GM15510 (cell line): ENCODE data around the gene SERPINA9.

Experiments
- POLR2A ChIP-seq: IDR thresholded peaks from 3 replicates; pipeline ENCODE4 v1.6.1; 2011; ENCODE audit warnings: borderline replicate concordance; ENCODE audit not compliant: insufficient read length; ENCODE audit errors: extremely low read depth

The SERPINA9 gene

DNA sequence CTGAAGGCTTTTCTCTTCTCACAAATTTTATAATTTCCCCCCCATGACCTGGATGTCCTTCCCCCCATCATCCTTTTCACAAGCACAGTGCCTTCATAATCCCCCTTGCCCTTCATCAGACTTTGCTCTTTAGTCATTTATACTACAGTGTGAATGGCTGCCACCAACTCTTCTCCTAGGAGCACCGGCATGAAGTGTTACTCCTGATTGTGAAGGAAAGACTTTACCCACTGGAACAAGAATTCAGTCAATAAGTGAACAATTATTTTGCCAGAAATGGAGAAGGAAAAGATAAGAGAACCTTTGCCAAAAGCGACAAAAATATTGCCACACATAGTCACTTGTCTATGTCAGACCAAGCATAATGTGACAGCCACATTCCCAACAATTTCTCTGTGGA is 5.0 kb downstream of the SERPINA9 start:
- no peak for TF ChIP-seq POLR2A

DNA sequence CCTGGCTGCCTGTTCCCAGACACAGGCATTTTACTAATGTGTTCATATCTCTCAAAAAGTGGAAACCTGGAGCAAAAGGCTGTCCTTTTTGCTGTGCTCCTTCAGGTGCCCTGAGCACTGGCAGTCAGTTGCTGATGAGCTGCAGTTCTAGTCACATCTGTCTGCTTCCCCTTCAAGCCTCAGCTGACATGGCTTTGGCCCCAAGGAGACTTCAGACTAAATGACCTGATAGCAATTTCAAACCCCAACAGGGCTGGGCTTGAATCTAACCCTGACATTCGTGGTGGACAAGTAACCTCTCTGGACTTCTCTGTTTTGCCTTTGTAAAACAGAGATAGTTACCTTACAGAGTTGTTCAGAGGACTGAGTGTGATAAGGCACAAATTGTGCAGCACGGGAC is 5.7 kb downstream of the SERPINA9 start:
- no peak for TF ChIP-seq POLR2A

DNA sequence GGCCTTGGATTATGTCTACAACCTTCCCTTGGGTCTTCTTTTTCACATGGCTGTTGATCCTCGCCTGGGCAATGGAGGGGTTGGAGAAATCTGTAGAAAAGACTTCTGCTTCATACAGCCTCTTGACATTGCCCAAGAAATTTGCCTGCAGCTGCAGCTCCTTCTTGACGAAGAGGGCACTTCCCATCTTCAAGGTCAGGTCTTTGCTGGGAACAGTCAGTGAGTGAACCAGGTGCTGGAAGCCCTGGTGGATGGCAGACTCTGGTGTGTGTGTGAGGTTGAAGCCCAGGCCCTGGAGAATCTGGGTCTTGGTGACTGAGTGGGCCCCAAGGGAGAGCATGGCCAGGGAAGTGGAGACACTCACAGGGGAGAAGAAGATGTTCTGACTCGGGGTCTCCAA is 6.7 kb downstream of the SERPINA9 start:
- no peak for TF ChIP-seq POLR2A

DNA sequence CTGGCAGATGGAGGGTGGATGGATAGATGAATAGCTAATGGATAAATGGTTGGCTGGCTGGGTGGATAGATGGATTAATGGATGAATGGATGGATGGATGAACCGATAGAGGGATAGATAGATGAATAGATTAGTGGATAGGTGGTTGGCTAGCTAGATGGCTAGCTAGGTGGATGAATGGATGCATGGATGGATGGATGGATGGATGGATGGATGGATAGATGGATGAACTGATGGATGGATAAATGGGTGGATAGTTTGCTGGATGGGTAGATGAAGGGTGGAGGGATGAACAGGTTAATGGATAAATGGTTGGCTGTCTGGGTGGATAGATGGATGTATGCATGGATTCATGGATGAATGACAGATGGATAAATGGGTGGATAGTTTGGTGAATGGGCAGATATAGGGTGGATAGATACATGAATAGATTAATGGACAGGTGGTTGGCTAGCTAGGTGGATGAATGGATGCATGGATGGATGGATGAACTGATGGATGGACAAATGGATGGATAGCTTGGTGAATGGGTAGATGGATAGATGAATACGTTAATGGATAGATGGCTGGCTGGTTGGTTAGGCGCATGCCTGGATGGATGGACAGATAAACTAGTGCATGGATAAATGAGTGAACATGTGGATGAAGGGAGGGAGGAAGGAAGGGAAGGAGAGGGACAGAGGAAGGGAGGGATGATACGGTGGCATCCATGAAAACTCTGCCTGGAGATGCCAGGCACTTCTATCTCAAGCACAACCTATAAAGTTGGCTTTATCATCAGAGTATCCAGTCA is 8.1 kb downstream of the SERPINA9 start:
- TF ChIP-seq POLR2A = no peak

DNA sequence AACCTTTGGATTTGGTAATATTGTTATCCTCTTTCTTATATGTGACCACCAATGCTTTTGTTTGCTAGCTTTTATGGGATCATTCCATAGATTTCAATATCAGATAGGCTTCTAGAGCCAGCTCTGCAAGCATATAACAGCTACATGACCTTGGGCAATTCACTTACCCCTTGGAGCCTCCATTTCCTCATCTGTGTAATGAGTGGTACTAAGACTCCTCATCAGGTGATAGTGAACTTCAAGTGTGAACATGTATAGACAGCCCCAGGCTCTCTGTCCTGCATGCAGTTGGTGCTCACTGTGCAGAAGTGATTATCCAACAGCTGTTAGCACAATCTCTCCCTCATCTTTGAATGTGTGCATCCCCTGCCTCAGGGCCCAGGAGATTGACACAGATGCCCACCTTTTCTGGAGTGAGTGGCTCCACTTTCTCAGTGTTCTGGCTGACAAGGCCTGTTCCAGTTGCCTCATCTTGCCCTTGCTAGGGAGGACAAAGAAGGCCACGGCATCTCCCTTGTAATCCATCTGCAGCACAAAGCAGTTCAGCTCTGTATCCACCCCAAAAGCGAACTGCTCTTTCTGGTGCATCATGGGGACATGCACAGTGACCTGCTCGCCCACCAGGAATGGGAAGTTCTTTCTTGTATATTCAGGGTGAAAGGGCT is 9.2 kb downstream of the SERPINA9 start:
- TF ChIP-seq POLR2A = no peak

DNA sequence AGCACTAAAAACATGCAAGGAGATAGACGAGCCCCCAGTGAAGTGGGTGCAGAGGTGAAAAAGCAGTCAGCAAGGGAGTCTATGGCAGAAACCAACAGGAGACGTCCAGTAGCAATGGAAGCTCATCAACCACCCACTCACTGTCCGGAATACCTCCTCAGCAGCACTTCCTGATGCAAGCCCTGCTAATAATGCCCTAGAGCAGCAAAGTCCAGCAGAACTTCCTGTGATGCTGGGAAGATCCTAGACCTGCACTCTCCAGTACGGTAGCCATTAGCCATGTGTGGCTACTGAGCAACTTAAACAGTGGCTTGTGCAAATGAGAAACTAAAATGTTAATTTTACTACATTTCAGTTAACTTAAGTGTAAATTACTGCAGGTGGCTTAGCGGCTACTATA is 11.0 kb downstream of the SERPINA9 start:
- no peak for TF ChIP-seq POLR2A

DNA sequence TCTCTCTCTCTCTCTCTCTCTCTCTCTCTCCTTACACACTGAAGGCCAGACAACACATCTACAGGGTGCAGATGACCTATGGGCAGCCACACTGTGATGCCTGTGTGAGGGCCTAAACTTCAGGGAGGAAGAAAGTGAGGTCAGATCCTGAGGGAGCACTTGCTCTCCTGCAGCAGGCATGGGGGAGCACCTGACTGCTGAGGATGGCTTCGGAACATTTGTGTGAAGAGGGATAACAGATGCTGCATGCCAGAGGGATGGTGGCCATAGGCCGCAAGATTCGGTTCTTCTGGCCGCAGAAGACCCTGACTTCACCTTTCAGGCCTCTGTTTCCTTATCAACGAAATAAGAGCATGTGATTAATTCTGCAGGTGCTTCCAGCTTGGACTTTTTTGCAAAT is 11.7 kb downstream of the SERPINA9 start:
- TF ChIP-seq POLR2A = no peak

DNA sequence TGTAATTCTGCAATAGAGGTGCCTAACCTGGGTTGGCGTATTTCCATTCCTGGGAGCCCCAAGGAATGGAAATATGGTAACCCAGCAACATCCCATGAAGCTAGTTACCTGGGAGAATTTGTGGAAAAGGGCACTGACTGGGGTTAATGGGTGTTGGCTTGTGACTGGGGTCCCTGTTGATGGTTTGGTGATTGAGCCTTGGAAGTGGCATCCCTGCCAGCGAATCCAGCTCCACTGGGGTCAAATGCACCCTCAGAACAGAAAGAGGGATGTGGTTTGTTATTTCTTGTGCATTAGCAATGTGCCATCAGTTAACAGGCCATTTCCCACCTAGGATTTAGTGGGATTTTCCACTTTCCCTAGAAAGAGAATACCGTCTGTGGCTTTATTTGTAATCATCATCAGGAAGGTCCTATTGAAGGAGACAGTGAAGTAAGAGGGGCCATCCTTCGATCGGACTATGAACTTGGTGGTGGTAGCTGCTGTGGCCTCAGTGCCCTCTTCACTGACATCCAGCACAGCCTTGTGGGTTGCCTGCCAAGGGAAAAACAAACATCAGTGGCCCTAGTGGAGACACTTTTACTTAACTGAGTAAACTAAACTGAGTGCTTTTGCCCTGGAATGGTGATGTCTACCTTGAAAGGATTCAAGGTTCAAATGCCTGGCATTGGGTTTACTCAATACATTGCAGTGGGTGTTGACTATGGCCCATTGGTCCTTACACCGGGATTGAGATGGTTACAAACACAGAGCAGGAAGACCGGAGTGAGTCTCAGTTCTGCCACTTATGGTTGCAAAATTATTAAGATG is 13.0 kb downstream of the SERPINA9 start:
- no peak for TF ChIP-seq POLR2A

DNA sequence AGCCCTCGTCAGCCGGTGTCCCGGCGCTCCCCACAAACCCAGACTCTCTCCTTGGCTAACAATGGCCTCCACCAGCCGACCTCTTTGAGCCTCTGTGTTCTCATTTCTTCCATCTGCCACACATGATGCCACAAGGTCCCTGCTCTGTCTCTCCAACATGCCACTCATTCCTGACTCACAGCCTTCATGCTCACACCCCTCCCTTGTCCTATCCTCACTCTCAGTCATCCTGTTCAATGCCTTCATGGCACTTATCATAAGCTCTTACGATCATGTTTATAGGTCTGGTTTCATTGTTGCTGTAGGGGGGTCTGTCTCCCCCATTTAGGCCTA is 13.8 kb downstream of the SERPINA9 start:
- no peak for TF ChIP-seq POLR2A

DNA sequence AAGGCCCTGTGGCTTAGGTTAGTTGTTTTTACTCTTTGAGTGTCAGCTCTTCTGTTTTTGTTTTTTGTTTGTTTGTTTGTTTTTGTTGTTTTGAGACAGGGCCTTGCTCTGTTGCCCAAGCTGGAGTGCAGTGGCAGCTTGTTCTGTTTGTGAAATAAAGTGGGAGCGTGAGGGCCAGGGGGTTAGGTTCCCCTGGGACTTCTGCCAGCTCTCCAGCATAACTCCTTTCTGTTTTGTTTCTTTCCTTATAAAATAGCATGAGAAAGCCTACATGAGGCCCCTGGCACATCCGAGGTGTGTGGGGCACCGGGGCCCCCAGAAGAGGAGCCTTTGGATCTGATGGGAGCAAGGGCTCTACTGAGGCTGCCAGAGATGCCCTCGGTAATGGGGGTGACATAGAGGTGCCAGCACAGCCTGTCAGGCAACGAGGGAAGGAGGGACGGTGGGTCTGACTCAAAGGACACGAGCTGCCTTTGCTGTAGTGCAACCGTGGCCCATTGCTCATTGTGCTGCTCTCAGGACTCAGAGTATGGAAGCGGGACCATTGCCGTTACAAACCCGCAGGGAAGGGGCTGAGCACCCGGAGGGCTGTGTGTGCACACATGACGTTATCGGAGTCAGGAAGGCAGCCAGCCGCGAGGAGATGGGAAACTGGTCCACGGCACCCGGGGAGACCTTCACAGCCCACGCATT is 14.3 kb downstream of the SERPINA9 start:
- TF ChIP-seq POLR2A = no peak

DNA sequence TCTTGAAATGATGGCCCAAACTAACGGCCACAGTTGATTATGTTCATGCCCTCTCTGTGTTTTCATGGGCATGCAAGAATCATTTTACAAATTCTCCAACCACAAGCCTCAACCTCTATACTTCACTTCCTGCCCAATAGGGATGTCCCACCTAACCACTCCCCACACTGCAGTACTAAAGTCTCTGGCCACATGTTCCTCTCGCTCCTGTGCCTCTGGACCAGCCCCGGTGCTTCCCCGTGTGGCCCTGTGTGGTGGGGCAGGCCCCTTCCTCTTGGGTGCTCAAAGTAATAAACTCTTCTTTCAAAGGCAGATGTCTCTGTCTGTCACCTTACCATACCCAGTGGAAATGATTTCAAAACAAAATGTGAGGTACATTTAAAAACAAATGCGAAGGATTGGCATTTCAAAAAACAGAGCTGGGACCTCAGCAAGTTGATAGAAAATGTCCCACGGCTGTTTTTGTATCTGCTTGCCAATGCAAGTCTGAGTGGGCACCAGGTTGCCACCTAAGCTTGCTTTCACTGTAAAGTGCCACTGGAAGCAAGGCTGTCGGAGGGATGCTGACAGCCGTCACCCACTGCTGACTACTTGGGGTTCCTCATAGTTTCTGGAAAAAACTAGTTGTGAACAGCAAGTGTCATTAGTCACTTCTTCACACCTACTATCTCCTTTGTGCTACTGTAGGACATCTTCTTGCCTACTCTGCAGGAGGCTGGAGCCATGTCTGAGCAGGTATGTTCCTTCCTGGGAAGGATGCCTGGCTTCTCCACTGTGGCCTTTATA is 15.2 kb downstream of the SERPINA9 start:
- TF ChIP-seq POLR2A = no peak

DNA sequence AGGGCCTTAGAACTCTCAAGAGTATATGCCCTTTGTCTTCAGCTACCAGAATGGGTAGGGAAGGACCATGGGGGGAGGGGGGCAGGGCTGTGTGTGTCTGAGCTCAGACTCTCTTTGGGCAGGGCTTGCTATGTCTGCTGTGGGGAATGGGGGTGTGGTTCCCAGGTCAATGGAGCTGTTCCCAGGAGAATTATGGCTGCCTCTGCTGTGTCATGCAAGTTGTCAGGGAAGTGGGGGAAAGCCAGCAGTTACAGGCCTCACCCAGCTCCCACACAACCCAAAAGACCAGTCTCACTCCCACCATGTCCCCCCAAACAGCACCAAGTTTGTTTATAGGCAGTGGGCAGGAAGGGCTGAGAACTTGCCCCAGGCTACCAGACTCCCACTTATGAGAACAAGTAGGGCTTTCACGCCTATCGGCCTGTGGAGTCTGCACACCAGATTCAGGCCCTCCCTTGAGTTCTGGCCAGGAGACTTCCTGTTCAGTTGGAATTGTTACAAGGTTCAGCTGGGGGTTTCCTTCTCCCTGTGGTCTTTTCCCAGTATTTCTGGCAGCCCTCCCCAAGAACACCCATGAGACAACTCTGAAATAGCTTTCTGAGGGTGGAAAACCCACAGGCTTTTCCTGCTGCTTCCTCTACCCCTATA is 17.3 kb downstream of the SERPINA9 start:
- TF ChIP-seq POLR2A = no peak

DNA sequence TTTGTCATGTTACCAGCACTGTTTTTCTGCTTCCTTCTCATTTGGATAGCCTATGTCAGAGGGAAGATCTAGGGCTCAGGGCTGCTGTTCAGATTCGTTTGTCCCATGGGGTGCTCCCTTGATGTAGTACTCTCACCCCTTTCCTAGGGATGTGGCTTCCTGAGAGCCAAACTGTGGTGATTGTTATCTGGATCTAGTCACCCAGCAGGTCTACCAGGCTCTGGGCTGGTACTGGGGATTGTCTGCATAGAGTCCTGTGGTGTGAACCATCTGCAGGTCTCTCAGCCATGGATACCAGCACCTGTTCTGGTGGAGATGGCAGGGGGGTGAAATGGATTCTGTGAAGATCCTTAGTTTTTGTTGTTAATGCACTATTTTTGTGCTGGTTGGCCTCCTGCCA is 17.9 kb downstream of the SERPINA9 start:
- TF ChIP-seq POLR2A = no peak

DNA sequence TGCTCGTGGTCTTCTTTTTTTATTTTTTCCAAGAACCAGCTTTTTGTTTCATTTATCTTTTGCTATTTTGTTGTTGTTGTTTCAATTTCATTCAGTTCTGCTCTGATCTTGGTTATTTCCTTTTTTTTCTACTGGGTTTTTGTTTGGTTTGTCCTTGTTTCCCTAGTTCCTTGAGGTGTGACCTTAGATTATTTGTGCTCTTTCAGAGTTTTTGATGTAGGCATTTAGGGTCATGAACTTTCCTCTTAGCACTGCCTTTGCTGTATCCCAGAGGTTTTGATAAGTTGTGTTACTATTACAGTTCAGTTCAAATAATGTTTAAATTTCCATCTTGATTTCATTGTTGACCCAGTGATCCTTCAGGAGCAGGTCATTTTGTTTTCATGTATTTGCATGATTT is 20.1 kb downstream of the SERPINA9 start:
- TF ChIP-seq POLR2A = no peak

DNA sequence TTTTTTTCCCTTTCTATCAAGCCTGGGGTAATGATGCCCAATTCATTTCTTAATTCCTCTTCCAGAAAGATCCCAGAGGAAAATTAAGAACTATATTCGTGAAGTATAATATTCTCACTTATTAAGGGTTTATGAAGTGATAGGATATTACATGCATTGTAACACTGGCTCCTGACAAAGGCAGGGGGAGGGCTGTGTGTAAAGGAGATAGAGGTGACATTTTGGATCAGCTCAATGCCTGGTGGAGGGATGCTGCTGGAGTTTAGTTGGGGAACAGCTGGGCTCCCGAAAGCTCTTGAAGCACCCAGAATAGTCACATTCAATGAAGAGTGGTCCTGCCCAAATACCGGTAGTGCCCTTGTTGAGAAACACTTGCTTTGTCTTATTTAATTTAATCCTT is 24.2 kb downstream of the SERPINA9 start:
- TF ChIP-seq POLR2A = no peak
